MCF 10A (cell line): Measurements from ENCODE around the gene MDM2. TPM values are rescaled to one million over a fixed set of nuclear protein-coding genes. Genes with fewer than 3 reads are reported as not detected.

Source experiments
- BruUV-seq: library from RNA; stranded (reverse); fragments of 400-500 nt; replicated peaks from 2 replicates; lab custom pipeline; 2021; lab: Mats Ljungman, UMichigan
- CTCF ChIA-PET: fragments of 300-600 bp; sonication (Branson Sonifier 250); formaldehyde crosslinking; extraction: SDS; loops from one replicate; lab custom pipeline; 2021; ENCODE audit warnings: antibody characterized with exemption, inconsistent platforms; lab: Yijun Ruan, JAX
- POLR2A ChIA-PET: fragments of 300-600, 350-650 bp; sonication (Branson Sonifier 250); formaldehyde crosslinking; extraction: SDS; loops from one replicate; lab custom pipeline; 2020; ENCODE audit warnings: antibody characterized with exemption, inconsistent platforms; lab: Yijun Ruan, JAX
- DNase-seq: peaks from one replicate; pipeline ENCODE4 v3.0.0-alpha.2; 2018; ENCODE audit not compliant: unreplicated experiment
- H3K27ac Mint-ChIP-seq: one replicate; pipeline ENCODE4 v1.8.0; 2022; ENCODE audit warnings: mild to moderate bottlenecking, low read depth, mixed read lengths; ENCODE audit not compliant: unreplicated experiment
- H3K27me3 Mint-ChIP-seq: one replicate; pipeline ENCODE4 v1.8.0; 2022; ENCODE audit warnings: mixed read lengths; ENCODE audit not compliant: insufficient read depth, unreplicated experiment
- H3K36me3 Mint-ChIP-seq: one replicate; pipeline ENCODE4 v1.8.0; 2022; ENCODE audit warnings: mild to moderate bottlenecking, moderate library complexity, mixed read lengths; ENCODE audit not compliant: insufficient read depth, unreplicated experiment
- H3K4me1 Mint-ChIP-seq: one replicate; pipeline ENCODE4 v1.8.0; 2022; ENCODE audit warnings: mixed read lengths; ENCODE audit not compliant: insufficient read depth, unreplicated experiment
- H3K4me3 Mint-ChIP-seq: one replicate; pipeline ENCODE4 v1.8.0; 2022; ENCODE audit warnings: mild to moderate bottlenecking, moderate library complexity, mixed read lengths; ENCODE audit not compliant: unreplicated experiment
- H3K9me3 Mint-ChIP-seq: one replicate; pipeline ENCODE4 v1.8.0; 2022; ENCODE audit warnings: mixed read lengths; ENCODE audit not compliant: unreplicated experiment
- intact Hi-C: fragments of 100-400 bp; cut with micrococcal nuclease; formaldehyde crosslinking; loops from 2 replicates; pipeline ENCODE4 v1.14.1; 2022
- total RNA-seq: library from RNA; stranded (reverse); gene quantifications from 2 replicates; pipeline ENCODE4 v1.2.3, GENCODE V29; 2022
- TF ChIP-seq, protein P1 (sequence below): fragments of 200-600 bp; IDR thresholded peaks from one replicate; pipeline ENCODE4 v1.8.0; 2022; ENCODE audit warnings: antibody characterized with exemption, mild to moderate bottlenecking; ENCODE audit not compliant: unreplicated experiment

MDM2 gene
- total RNA-seq, 1 experiment from 2014 or later: 383 TPM

DNA sequence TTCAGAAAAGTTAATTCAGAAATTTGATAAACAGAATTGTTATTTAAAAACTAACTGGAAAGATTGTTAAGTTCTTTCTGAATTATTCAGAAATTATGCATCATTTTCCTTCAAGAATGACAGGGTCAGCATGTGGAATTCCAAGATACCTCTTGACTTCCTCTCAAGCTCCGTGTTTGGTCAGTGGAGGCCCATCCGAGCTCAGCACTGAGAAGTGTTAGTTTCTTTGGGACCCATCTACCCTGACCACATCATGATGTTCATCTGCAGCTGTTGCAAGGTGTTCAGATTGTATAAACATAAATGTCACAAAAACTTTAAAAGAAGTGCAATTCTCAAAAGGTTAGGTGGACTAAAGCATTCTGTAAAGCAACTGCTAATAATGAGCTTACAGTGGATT, 33.7 kb downstream of the MDM2 start:
- Mint-ChIP-seq H3K9me3 (no peaks in the 10 kb centered on the region), H3K4me3 (no peak overlapping the region), H3K27ac (no peak overlapping the region), H3K36me3 (peaks cover 100% of the 10 kb centered on the region), H3K27me3 (no peaks in the 10 kb centered on the region), H3K4me1 (no peaks in the 10 kb centered on the region)
- DNase-seq: no peak
- BruUV-seq: no TSS peak
- ChIA-PET CTCF (interaction anchor here (0.6 kb wide), 1 partner anchor 232 kb away, joined by 3 read pairs; no protein-coding TSS in a partner anchor), POLR2A (interaction anchor here (0.7 to 1.4 kb wide), 6 partner anchors 11 to 95 kb away, joined by 3 to 5 read pairs (median 4); partner anchors contain the start of gene SLC35E3)
- intact Hi-C loops: no loop called here
- TF ChIP-seq, protein P1, sequence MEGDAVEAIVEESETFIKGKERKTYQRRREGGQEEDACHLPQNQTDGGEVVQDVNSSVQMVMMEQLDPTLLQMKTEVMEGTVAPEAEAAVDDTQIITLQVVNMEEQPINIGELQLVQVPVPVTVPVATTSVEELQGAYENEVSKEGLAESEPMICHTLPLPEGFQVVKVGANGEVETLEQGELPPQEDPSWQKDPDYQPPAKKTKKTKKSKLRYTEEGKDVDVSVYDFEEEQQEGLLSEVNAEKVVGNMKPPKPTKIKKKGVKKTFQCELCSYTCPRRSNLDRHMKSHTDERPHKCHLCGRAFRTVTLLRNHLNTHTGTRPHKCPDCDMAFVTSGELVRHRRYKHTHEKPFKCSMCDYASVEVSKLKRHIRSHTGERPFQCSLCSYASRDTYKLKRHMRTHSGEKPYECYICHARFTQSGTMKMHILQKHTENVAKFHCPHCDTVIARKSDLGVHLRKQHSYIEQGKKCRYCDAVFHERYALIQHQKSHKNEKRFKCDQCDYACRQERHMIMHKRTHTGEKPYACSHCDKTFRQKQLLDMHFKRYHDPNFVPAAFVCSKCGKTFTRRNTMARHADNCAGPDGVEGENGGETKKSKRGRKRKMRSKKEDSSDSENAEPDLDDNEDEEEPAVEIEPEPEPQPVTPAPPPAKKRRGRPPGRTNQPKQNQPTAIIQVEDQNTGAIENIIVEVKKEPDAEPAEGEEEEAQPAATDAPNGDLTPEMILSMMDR: no peak

DNA sequence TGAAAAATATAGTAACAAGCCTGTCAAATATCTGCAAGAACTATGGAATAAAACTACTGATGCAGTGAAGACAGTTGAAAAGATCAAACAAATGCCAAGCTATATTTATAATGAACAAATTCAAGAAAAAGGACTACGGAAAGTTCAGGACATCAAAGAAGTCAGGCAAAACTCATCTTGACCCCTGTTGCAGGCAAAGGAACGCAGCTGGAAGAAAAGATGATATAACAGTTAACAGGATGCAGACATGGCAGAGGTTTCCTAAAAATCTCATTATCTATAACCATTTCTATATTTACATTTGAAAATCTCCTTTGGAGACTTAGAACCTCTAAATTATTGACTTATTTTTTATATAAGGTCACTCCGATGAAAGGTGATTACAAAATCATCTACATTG, 34.1 kb downstream of the MDM2 start:
- TF ChIP-seq, protein P1: no peak
- BruUV-seq: TSS peak; percentile 4
- H3K4me3 Mint-ChIP-seq: no peak overlapping the region
- DNase-seq: no peak
- no peaks in the 10 kb centered on the region for H3K9me3 Mint-ChIP-seq
- no peak overlapping the region for H3K27ac Mint-ChIP-seq
- H3K4me1 Mint-ChIP-seq: no peaks in the 10 kb centered on the region
- intact Hi-C loops: no loop called here
- no peaks in the 10 kb centered on the region for H3K27me3 Mint-ChIP-seq
- ChIA-PET POLR2A (interaction anchor here (0.7 to 1.4 kb wide), 6 partner anchors 12 to 96 kb away, joined by 3 to 5 read pairs (median 4); partner anchors contain the start of gene SLC35E3), CTCF (interaction anchor here (0.6 to 0.9 kb wide), 2 partner anchors 12 to 232 kb away, joined by 3 read pairs; no protein-coding TSS in a partner anchor)
- H3K36me3 Mint-ChIP-seq: peaks cover 100% of the 10 kb centered on the region

DNA sequence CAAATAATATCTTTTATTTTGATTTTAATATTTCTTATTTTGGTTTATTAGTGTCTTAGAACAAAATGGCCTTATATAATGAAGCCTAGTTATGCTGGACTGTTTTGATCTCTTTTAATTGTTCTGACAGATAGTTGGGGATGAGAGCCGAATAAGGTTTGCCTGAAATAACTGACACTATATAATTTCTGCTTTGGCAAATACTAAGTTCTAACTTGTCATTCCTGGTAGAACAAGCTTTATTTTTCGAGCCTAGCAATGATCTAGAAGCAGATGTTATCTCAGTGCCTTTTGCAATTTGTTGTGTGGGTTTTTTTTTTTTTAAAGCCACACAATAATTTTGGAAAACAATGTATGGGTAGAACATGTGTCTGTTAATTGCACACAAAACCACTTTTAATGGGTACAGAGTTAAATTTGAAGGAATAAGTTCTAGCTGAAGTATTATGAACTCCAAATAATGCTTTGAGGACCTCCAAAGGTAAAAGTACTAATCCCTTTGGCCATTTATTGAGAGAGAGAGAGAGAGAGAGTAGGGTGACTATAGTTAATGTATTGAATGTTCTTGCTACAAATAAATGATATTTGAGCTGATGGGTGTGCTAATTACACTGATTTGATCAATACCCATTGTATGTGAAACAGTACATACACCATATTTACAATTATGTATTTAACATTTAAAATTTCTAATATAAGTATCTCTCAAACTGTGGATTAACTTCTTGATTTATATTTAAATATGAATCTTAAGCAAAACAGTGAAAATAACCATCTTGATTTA, 35.0 kb downstream of the MDM2 start:
- BruUV-seq: no TSS peak
- ChIA-PET CTCF (interaction anchor here (0.9 to 2.8 kb wide), 2 partner anchors 13 kb away, joined by 3 to 18 read pairs; no protein-coding TSS in a partner anchor), POLR2A (interaction anchor here (0.6 to 2.1 kb wide), 9 partner anchors 8 to 97 kb away, joined by 3 to 7 read pairs (median 4); partner anchors contain the start of genes MDM2 and SLC35E3)
- Mint-ChIP-seq H3K27ac (no peak overlapping the region), H3K4me3 (no peak overlapping the region), H3K27me3 (no peaks in the 10 kb centered on the region), H3K4me1 (no peaks in the 10 kb centered on the region), H3K36me3 (peaks cover 100% of the 10 kb centered on the region), H3K9me3 (no peaks in the 10 kb centered on the region)
- DNase-seq: no peak
- intact Hi-C loops: no loop called here
- TF ChIP-seq, protein P1: no peak

DNA sequence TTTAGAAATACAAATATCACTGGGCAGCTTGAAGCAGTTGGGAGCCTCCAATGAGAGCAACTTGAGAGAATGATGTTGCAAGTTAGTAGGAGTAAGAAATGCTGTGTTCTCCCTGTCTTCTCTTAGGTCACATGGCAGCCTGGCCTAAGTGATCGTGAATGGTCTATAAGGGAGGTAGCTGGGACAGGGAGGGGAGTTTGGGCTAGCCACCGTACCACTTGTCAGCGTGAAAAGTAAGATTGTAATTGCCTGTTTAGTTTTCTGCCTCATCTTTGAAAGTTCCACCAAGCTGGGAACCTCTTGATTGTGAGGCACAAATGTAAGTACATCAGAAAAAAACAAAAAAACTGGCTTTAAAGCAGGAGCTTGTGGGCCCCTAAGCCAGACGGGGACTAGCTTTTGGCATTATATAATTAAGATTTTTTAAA, 36.4 kb downstream of the MDM2 start:
- BruUV-seq: no TSS peak
- CTCF ChIA-PET: interaction anchor here (0.7 to 2.8 kb wide), 2 partner anchors 14 to 16 kb away, joined by 3 to 18 read pairs; no protein-coding TSS in a partner anchor
- intact Hi-C loops: no loop called here
- POLR2A ChIA-PET: interaction anchor here (0.8 to 2.1 kb wide), 8 partner anchors 8 to 98 kb away, joined by 3 to 12 read pairs (median 5); partner anchors contain the start of gene SLC35E3
- TF ChIP-seq, protein P1: no peak
- no peaks in the 10 kb centered on the region for H3K4me1 Mint-ChIP-seq
- H3K27ac Mint-ChIP-seq: no peak overlapping the region
- no peaks in the 10 kb centered on the region for H3K27me3 Mint-ChIP-seq
- no peak for DNase-seq
- peaks cover 100% of the 10 kb centered on the region for H3K36me3 Mint-ChIP-seq
- H3K4me3 Mint-ChIP-seq: no peak overlapping the region
- no peaks in the 10 kb centered on the region for H3K9me3 Mint-ChIP-seq
